Measurements from ENCODE around the gene AGAP3.

Gene AGAP3

DNA sequence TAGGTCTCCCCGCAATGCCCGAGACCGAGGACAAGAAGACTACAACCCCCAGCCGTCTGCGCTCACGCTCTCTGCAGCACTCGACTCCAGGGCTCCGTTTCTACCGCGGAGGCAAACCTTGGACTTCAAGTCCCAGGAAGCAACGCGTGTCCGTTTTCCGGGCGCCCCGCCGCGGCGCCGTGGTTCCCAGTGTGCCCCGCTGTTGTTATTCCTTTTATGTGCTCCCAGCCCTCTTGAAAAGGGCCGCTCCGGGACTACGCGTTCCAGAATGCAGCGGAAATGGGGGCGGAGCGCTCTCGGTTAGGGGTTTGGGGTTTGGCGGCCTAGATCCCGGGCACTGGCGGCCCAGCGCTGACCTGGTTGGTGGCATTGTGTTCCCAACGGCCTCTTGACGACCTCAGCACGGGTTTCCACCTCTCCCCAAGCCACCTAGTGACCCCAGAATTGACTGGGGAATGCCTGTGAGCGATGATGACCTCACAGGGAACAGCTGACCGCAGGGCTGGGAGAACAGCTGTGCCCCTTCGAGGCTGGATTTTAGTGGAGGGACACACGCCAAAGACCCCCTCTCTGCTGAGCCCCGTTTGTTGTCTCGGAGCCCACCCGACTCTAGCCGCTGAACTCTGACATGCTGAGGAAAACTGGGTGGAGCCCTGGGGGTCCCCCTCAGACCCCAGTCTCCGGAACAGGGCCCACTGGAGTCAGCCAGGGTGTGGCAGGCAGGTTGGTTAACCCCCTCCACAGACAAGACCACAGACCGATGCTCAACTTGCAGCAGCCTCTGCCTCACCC is 28.1 kb upstream of the AGAP3 start:
- DNase-seq = peak; percentile 98

DNA sequence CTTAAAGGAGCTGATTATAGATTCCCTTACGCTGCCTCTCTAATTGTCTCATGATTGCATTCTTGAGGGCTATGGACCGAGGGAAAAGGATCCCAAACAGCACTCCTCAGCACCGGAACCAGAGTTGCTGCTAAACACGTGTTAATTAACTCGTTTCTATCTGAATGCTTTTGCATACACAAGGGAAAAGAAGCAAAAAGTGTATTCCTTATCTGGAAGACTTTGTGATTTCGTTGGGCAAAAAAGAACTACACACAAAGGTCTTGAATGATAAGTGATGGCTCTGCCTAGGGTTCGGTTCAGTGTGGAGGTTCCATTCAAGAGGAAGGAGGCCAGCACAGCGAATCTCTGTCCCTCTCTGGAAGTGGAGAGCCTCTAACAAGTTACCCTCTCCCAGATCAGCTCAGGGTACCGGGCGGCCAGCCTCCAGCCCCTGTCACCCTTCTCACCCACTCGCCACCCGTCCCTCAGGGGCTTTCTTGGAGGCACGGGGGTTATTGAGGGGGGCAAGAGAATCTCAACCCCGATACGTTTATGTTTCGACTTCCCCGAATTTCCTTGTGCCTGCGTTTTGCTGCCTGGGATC is 27.4 kb upstream of the AGAP3 start:
- DNase-seq = no peak

- peak; percentile 81 for DNase-seq
Measured at GRCh38 chr7:151059367-151060112, 26.7 kb upstream of the AGAP3 start, which contains the start of gene SLC4A2. Gene SLC4A2 (plus strand): TSS chr7:151059589. CDS start chr7:151061988, 2,399 bp downstream.

DNA sequence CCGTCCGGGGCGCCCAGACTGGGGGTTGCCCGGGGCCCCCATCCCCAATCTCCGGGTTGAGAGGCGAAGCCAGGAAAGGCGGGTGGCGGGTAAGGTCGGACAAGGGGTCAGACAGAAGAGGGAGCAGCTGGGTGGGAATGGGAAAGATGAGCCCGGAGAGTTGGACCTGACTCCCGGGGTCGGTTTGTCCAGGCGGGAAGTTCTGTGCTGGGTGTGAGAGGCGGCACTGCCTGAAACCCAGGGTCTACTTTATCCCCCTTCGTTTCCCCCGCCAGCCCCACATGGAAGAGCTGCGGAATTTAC is 26.2 kb upstream of the AGAP3 start:
- DNase-seq = no peak

DNA sequence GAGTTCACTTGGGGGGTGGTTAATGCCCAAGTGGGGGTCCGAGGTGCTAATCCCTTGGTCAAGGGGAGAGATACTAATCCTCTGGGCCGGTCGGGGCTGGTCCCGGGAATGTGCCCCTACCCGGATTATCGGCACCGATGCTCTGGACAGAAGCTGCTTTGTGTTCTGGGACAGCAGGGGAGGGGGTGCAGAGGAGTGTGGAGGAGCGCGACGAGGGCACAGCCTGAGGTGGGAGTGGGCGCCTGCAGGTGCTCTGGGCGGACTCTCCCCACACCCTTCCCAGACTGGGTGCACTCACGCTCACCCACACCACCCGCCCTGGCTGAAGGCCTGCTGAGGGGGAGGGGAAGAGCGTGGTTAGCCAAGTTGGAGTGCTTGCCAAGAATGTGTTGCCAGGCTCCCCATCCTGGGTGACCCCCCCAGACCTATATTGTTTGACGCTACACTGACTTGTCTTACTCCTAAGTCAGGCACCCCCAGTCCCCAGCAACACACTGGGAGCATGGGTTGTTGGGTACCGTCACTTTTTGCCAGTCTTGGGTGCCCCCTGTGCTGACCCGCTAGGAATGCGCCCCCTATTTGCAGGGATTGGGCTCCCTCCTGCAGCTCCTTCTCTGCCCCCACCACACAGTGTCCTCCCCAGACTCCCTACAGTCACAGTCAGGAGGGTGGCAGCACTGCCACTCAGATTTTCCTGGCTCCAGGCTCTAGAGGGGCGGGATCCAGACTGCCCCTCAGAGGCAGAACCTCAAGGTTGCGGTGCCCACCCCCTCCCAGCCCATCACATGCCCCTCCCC is 25.7 kb upstream of the AGAP3 start:
- peak; percentile 35 for DNase-seq

GRCh38 chr7:151061213-151062110 is 24.8 kb upstream of the AGAP3 start:
- DNase-seq = no peak

DNA sequence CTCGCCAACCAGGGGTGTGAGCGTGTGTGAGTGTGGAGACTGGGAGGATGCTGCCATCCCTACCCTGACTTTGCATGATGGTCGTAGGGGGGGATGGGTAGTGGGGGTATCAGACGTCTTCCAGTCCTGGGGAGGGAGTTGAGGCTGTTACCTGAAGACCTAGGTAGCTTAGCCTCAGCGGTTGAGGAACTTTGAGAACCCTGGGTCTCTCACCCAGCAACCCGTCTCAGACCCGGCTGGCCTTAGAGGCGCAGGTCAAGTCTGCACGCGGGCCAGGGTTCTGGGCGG is 24.2 kb upstream of the AGAP3 start:
- no peak for DNase-seq

DNA sequence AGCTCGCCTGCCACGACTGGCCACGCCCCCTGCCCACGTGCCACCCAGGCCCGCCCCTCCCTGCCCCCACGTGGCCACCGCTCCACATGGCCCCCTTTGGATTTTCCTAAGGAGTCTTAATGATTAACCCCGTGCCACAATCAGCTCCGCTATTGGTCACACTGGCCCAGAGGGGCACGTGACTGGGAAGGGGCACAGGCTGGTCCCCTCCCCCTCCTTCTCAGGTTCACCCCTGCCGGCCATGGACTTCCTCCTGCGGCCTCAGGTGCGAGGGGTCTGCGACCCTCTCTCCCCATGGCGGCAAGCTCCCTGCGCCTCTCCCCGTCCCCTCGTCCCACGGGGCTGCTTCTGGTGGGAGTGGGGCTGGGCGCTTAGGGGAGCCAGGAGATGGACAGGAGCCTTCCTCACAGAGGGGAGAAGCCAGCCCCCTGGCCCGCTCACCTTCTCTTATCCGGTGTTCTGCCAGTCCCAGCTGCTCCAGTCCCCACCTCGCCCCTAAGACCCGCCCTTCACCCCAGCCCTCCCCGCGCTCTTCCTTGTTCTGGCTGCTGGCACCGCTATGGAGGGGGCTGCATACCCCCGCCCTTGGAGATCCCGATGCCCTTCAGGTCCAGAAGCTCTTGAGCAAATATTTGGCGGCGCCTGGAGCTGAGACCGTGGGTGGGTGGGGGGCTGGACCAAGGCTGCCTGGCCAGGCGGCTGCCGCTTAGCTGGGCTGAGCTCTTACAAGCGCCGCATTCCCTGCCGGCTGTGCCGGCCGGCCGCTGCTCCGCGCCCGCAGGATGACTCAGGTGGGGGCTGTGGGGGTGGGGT is 23.7 kb upstream of the AGAP3 start:
- DNase-seq = no peak

DNA sequence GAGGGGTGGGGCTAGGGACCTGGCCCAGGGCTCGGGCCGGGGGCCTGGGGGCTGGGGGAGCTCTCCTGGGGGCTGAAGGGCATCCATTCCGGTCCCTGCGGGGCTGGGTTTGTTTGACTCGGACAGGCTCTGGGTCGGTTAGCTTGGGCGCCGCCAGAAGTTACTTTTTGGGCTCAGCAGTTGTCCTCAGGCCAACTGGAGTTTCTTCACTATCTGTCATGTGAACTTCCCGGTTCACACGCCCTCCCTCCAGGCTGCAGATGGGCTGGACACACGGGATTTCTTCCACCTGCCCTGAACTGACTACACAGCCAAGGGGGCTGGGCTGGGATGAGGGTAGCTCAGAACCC is 23.1 kb upstream of the AGAP3 start:
- DNase-seq = no peak

DNA sequence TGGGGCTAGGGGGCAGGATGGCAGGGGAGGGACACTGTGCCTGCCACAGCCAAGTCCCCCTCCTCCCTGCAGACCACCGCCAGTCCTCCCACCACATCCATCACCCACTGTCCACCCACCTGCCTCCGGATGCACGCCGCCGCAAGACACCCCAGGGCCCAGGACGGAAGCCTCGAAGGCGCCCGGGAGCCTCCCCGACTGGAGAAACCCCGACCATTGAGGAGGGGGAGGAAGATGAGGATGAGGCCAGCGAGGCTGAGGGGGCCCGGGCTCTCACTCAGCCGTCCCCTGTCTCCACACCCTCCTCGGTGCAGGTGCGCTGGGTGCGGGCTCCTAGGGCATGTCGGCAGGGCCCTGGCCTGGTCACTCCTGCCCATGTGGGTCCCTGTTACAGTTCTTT is 21.8 kb upstream of the AGAP3 start:
- DNase-seq = no peak

- no peak for DNase-seq
Measured at GRCh38 chr7:151064993-151065392, 21.3 kb upstream of the AGAP3 start.

GRCh38 chr7:151065516-151065915 is 20.8 kb upstream of the AGAP3 start:
- no peak for DNase-seq

DNA sequence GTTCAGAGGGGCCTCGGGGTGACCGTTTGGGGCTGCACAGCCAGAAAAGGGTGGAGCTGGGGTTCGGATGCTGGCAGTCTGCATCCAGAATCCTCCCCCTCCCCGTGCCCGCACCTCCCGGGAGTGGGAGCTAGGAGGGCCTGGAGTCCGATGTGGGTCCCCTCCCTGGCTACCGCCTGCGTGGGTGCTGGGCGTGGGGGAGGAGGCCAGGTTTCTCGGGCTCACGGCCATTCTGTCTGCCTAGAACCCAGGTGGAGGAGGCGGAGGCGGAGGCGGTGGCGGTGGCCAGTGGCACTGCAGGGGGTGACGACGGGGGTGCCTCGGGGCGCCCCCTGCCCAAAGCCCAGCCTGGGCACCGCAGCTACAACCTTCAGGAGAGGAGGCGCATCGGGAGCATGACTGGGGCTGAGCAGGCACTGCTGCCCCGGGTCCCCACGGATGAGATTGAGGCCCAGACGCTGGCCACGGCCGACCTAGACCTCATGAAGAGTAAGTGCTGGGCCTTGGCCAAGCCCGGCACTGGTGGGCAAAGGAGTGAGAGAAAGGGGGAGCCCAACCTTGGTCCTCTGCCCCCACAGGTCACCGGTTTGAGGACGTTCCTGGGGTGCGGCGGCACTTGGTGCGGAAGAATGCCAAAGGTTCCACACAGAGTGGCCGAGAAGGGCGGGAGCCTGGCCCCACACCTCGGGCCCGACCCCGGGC is 19.9 kb upstream of the AGAP3 start:
- DNase-seq = no peak

DNA sequence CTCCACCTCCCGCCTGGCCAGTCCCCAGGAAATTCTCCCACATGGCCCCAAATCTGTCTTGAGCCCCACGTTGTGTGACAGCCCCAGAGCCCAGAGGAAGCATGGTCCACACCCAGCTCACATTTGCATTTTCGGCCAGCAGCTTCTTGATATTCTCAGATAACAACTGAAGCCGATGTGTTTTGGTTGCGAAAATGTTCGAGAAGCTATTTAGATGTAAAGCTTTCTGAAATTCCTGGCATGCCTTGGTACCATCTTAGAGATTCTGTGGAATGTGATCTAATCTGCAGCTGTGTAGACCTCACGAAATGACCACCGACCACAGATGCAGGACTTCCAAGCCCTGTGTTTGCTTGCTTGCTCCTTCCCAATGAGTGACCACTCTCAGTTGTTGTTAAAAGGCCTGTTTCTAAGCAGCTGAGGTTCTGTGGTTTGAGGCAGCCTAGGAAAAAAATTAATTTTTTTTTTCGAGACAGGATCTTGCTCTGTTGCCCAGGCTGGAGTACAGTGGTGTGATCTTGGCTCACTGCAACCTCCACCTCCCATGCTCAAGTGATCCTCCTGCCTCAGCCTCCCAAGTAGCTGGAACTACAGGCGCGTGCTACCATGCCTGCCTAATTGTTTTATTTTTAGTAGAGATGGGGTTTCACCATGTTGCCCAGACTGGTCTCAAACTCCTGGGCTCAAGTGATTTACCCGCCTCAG is 18.1 kb upstream of the AGAP3 start:
- DNase-seq = no peak

DNA sequence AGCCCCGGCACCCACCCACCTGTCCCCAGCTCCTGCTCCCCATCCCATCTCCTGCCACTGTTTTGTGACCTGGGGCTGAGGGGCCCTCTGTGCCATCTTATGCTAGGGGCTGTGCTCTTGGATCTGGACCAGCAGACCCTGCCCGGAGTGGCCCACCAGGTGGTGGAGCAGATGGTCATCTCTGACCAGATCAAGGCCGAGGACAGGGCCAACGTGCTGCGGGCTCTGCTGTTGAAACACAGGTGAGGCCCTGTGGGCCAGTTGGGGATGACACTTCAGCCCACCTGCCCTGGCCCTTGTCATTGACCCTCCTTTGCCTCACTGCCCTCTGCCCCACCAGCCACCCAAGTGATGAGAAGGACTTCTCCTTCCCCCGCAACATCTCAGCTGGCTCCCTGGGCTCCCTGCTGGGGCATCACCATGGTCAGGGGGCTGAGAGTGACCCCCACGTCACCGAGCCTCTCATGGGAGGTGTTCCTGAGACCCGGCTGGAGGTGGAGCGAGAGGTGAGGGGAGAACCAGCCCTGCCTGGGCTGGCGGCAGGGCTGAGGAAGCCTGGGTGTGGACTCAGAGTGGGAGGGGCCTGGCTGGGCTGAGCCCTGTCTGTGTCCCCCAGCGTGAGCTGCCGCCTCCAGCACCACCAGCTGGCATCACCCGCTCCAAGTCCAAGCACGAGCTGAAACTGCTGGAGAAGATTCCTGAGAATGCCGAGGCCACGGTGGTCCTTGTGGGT is 16.3 kb upstream of the AGAP3 start:
- DNase-seq = no peak

DNA sequence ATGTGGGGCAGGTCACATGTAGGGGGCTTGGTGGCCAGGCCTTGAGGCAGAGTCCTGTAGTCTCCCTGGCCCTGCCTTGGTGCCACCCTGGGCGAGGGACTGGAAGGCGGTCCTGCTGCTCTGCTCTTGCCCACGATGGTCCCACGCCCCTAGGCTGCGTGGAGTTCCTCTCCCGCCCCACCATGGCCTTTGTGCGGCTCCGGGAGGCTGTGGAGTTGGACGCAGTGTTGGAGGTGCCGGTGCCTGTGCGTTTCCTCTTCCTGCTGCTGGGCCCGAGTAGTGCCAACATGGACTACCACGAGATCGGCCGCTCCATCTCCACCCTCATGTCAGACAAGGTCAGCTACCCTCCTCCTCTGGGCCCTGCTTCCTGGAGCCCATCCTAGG is 15.7 kb upstream of the AGAP3 start:
- DNase-seq = no peak

DNA sequence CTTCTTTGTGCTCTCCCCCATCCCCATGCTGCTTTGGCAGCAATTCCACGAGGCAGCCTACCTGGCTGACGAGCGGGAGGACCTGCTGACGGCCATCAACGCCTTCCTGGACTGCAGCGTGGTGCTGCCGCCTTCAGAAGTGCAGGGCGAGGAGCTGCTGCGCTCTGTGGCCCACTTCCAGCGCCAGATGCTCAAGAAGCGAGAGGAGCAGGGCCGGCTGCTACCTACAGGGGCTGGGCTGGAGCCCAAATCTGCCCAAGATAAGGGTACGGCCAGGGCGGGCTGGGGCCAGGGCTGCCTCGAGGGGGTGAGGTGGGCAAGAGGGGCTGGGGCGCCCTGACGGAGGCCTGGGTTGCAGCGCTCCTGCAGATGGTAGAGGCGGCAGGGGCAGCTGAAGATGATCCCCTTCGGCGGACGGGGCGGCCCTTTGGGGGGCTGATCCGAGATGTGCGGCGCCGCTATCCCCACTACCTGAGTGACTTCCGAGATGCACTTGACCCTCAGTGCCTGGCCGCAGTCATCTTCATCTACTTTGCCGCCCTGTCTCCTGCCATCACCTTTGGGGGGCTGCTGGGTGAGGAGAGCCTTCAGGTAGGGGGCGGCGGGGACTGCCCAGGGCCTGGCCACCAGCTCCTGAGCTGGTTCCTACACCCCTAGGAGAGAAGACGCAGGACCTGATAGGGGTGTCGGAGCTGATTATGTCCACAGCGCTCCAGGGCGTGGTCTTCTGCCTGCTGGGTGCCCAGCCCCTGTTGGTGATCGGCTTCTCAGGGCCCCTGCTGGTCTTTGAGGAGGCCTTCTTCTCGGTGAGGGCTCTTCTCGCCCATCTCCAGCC is 15.0 kb upstream of the AGAP3 start:
- no peak for DNase-seq

DNA sequence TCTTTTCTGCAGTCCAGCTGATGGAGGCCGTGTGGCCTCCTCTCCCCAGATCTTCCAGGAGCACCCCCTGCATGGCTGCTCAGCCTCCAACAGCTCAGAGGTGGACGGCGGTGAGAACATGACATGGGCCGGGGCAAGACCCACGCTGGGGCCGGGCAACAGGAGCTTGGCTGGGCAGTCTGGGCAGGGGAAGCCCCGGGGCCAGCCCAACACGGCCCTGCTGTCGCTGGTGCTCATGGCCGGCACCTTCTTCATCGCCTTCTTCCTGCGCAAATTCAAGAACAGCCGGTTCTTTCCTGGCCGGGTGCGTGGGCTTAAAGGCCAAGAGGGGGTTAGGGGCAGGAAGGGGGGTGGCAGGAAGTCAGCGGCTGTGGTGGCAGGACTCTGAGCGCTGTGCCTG is 12.3 kb upstream of the AGAP3 start:
- DNase-seq = no peak

Measured in stimulated activated CD4-positive, alpha-beta T cell treated with anti-CD3 and anti-CD28 coated beads, Interleukin-15, amount 100 ng/mL, for 24 hours (primary cell).